Heart right ventricle (tissue), 16 donors: Measurements from ENCODE around the gene TNPO2. TPM values are rescaled to one million over a fixed set of nuclear protein-coding genes. Genes with fewer than 3 reads are reported as not detected.

Experiments used
- ATAC-seq, 8 donors: fragments of 200-7000 bp; cut with Tn5 transposase; one replicate each; pipeline ENCODE4 v1.9.1; 2020; ENCODE audit warnings: mild to moderate bottlenecking in 8 of 8, moderate library complexity in 8 of 8, moderate number of reproducible peaks in 1 of 8
- DNase-seq, 2 donors: peaks; one replicate each; pipeline ENCODE4 v3.0.0-alpha.2; 2020
- H3K27ac ChIP-seq, 10 donors: fragments of 200-600 bp; sonication (generic) in 2 of 10; one replicate each; pipeline versions ENCODE4 v1.5.0 to v1.8.0; 2020 to 2022; ENCODE audit warnings: mild to moderate bottlenecking in 3 of 10
- H3K27me3 ChIP-seq, 7 donors: fragments of 200-600 bp; one replicate each; pipeline ENCODE4 v1.8.0; 2021 to 2022; ENCODE audit warnings: mild to moderate bottlenecking in 2 of 7
- H3K36me3 ChIP-seq, 9 donors: fragments of 200-600 bp; sonication (generic) in 1 of 9; one replicate each; pipeline versions ENCODE4 v1.5.0 to v1.8.0; 2020 to 2022; ENCODE audit warnings: mild to moderate bottlenecking in 2 of 9
- H3K4me1 ChIP-seq, 9 donors: fragments of 200-600 bp; sonication (generic) in 1 of 9; one replicate each; pipeline versions ENCODE4 v1.5.0 to v1.8.0; 2020 to 2022; ENCODE audit warnings: mild to moderate bottlenecking in 4 of 9
- H3K4me3 ChIP-seq, 10 donors: fragments of 200-600 bp; sonication (generic) in 2 of 10; one replicate each; pipeline versions ENCODE4 v1.5.0 to v1.8.0; 2020 to 2022; ENCODE audit warnings: mild to moderate bottlenecking in 7 of 10, moderate library complexity in 2 of 10
- H3K9me3 ChIP-seq, 11 donors: fragments of 200-600 bp in 10 of 11; sonication (generic) in 2 of 11; one replicate each; pipeline versions ENCODE4 v1.5.0 to v1.8.0; 2013 to 2022; ENCODE audit warnings: mild to moderate bottlenecking in 2 of 11, control low read depth in 1 of 11, moderate library complexity in 1 of 11
- CTCF ChIP-seq, 9 donors: fragments of 200-600 bp; sonication (generic) in 2 of 9; IDR thresholded peaks; one replicate each; pipeline versions ENCODE4 v1.5.0 to v1.8.0; 2021 to 2022; ENCODE audit warnings: antibody characterized with exemption in 9 of 9, mild to moderate bottlenecking in 5 of 9, moderate library complexity in 1 of 9
- WGBS, 2 donors: extraction: QIAGEN DNeasy Blood & Tissue Kit; methylation state at CpG; one replicate each; pipeline ENCODE4 v1.1.7; 2013; ENCODE audit warnings: inconsistent platforms in 1 of 2; 5-methylcytosine and 5-hydroxymethylcytosine counted together
- intact Hi-C, 10 donors: fragments of 100-400 bp; cut with DNase I; formaldehyde crosslinking; loops; one replicate each; pipeline versions ENCODE4 v1.11.1 to v1.14.2; 2022
- polyA plus RNA-seq, 2 donors: library from polyadenylated mRNA; stranded (reverse); fragments of 200-250 nt; gene quantifications; one replicate each; pipeline ENCODE4 v1.2.3, GENCODE V29; 2013
- total RNA-seq, 10 donors: library from RNA; stranded (reverse); fragmentation: NEBNext Ultra II Directional in 3 of 10; extraction: Animal tissue kit (Norgen Biotek cat#: 25700) in 3 of 10; gene quantifications; one replicate each; pipeline versions ENCODE4 v1.2.1 to v1.2.4, GENCODE V29; 2021 to 2023
- donor health status: Arrhythmogenic right ventricular cardiomyopathy.
- donor health status: ischemic (EF 13 %, LVEDD 7.1; RV severe dilation, severe dysfunction).
- donor health status: healthy with polysubstance abuse.
- donor health status: DM: no; HTN: yes; CAD: no.
- donor health status: DM: no; HTN: no; CAD: no.
- donor health status: ischemic (EF 25% LVEDD 6.9; RV normal size, moderate dysfunction).
- donor health status: ischemic (EF 25% LVEDD 5.7; RV mildly dilated, moderate dysfunction).
- donor health status: healthy.
- donor health status: DM: yes; HTN: yes; CAD: no.
- donor health status: Ischemic cardiomyopathy.
- donor health status: ischemic (EF 35%, LVEDD 5.7; RV mildly dilated, moderate dysfunction).
- donor health status: nonischemic (EF 11% LVEDD 7.7; RV severe dilation, severe dysfunction).
- donor health status: DM: yes; HTN: yes; CAD: no.
- donor health status: PGD.
- donor health status: ischemic (EF 29% LVEDD 5.4; RV normal size, mild dysfunction).
- donor health status: nonischemic (EF 23%, LVEDD 6.1; RV moderate dilation, normal function).

TNPO2 gene
- total and polyA plus RNA-seq, 12 donors, result 17.3 to 51.1 (median 40.7) TPM

- intact Hi-C loops, result no loop called here
- peak overlapping the region in 9 of 10 donors; percentile 72 to 100 (median 87) for H3K4me3 ChIP-seq
- ATAC-seq, result no peak
These were observed 28.2 kb downstream of the TNPO2 start for GRCh38 chr19:12695514-12695913.

GRCh38 chr19:12695096-12695495 lies 28.6 kb downstream of the TNPO2 start:
- intact Hi-C loops, result no loop called here
- Histone ChIP-seq H3K27me3 (no peaks in the 10 kb centered on the region), H3K36me3 (peaks cover 0 to 23% (median 0%) of the 10 kb centered on the region in 9 donors), H3K4me1 (peaks cover 5 to 23% (median 16%) of the 10 kb centered on the region in 9 donors), H3K9me3 (no peaks in the 10 kb centered on the region), H3K4me3 (no peak overlapping the region), H3K27ac (no peak overlapping the region)
- 66 to 70% methylated on average over 2 of the region's 2 CpGs for WGBS, 2 donors
- TF ChIP-seq CTCF (IDR thresholded peaks at IDR 0.05), result no peak
- DNase-seq (no peak), ATAC-seq (no peak)

More at GRCh38 chr19:12695514-12695913, 28.2 kb downstream of the TNPO2 start:
- Histone ChIP-seq H3K27me3 (no peaks in the 10 kb centered on the region), H3K36me3 (peaks cover 0 to 27% (median 2%) of the 10 kb centered on the region in 9 donors), H3K4me1 (peaks cover 5 to 23% (median 16%) of the 10 kb centered on the region in 9 donors), H3K9me3 (no peaks in the 10 kb centered on the region), H3K27ac (peak overlapping the region in 1 of 10 donors; percentile 90)
- TF ChIP-seq CTCF (IDR thresholded peaks at IDR 0.05), result no peak
- 82 to 84% methylated on average over 1 of the region's 1 CpG for WGBS, 2 donors
- no peak for DNase-seq

- WGBS, 2 donors, result 91 to 94% methylated on average over 16 of the region's 16 CpGs
- ATAC-seq, result no peak
- no peak for DNase-seq
These were observed 29.1 kb downstream of the TNPO2 start for GRCh38 chr19:12694641-12695040.

GRCh38 chr19:12692960-12693359 lies 30.8 kb downstream of the TNPO2 start:
- Histone ChIP-seq H3K9me3 (no peaks in the 10 kb centered on the region), H3K4me1 (peaks cover 5 to 23% (median 16%) of the 10 kb centered on the region in 9 donors), H3K36me3 (peaks cover 0 to 7% (median 0%) of the 10 kb centered on the region in 9 donors), H3K4me3 (no peak overlapping the region), H3K27me3 (no peaks in the 10 kb centered on the region), H3K27ac (no peak overlapping the region)
- no peak for TF ChIP-seq CTCF (IDR thresholded peaks at IDR 0.05)
- intact Hi-C loops, result no loop called here
- DNase-seq (no peak), ATAC-seq (no peak)
- 84% methylated on average over 5 of the region's 5 CpGs for WGBS, 2 donors

More at GRCh38 chr19:12694641-12695040, 29.1 kb downstream of the TNPO2 start:
- Histone ChIP-seq H3K4me3 (no peak overlapping the region), H3K27ac (no peak overlapping the region), H3K4me1 (peaks cover 5 to 23% (median 16%) of the 10 kb centered on the region in 9 donors), H3K27me3 (no peaks in the 10 kb centered on the region), H3K9me3 (no peaks in the 10 kb centered on the region), H3K36me3 (peaks cover 0 to 18% (median 0%) of the 10 kb centered on the region in 9 donors)
- intact Hi-C loops, result no loop called here
- TF ChIP-seq CTCF (IDR thresholded peaks at IDR 0.05), result no peak
